Esophagus squamous epithelium (tissue), 5 donors: ENCODE results near the gene RSPH1. TPM values are rescaled to one million over a fixed set of nuclear protein-coding genes. Genes with fewer than 3 reads are reported as not detected.

ENCODE experiments used
- DNase-seq: peaks from one replicate; lab custom pipeline; 2025; lab: John Stamatoyannopoulos, UW
- H3K27ac ChIP-seq, 4 donors: fragments of 200-600 bp; sonication (generic); one replicate each; pipeline ENCODE4 v1.5.1; 2016 to 2019; ENCODE audit warnings: mild to moderate bottlenecking in 1 of 4
- H3K27me3 ChIP-seq, 4 donors: fragments of 200-600 bp; sonication (generic); 1 replicate in 3 of 4; 2 replicates in 1 of 4; pipeline versions ENCODE4 v1.5.1 to v1.6.0; 2017 to 2021; ENCODE audit warnings: antibody characterized with exemption in 1 of 4
- H3K36me3 ChIP-seq, 3 donors: fragments of 200-600 bp; sonication (generic); one replicate each; pipeline ENCODE4 v1.5.1; 2016 to 2019
- H3K4me1 ChIP-seq, 3 donors: fragments of 200-600 bp; sonication (generic); one replicate each; pipeline ENCODE4 v1.5.1; 2017 to 2019
- H3K4me3 ChIP-seq, 4 donors: fragments of 200-600 bp; sonication (generic); 1 replicate in 3 of 4; 2 replicates in 1 of 4; pipeline ENCODE4 v1.5.1; 2016 to 2019; ENCODE audit warnings: mild to moderate bottlenecking in 2 of 4, moderate library complexity in 1 of 4
- H3K9me3 ChIP-seq, 3 donors: fragments of 200-600 bp; sonication (generic); one replicate each; pipeline ENCODE4 v1.5.1; 2016 to 2019
- CTCF ChIP-seq, 6 experiments: fragments of 450-650 bp in 4 of 6; fragments of 200-600 bp in 2 of 6; sonication (generic) in 2 of 6; IDR thresholded peaks; one replicate each; pipeline ENCODE4 v1.5.1; 2016 to 2019; ENCODE audit warnings: antibody characterized with exemption in 6 of 6, mild to moderate bottlenecking in 4 of 6, moderate library complexity in 4 of 6
- POLR2A ChIP-seq, 4 donors: fragments of 450-650 bp; IDR thresholded peaks; one replicate each; pipeline ENCODE4 v1.6.1; 2017; ENCODE audit warnings: antibody characterized with exemption in 4 of 4, mild to moderate bottlenecking in 4 of 4, moderate library complexity in 3 of 4
- WGBS, 2 donors: methylation state at CpG; one replicate each; pipeline ENCODE4 v1.1.5; 2018; 5-methylcytosine and 5-hydroxymethylcytosine counted together
- intact Hi-C: fragments of 100-400 bp; cut with DNase I; formaldehyde crosslinking; loops from one replicate; pipeline ENCODE4 v1.15.0; 2022
- total RNA-seq, 4 donors: library from RNA; depleted of rRNA; stranded (reverse); fragments of >200 nt; gene quantifications; one replicate each; pipeline ENCODE4 v1.1.0, GENCODE V29; 2016
- donor health status: DM: yes; HTN: yes; CAD: no.

The RSPH1 gene
- total RNA-seq, 4 donors from 2014 or later: 0.19 TPM; not detected in 3

GRCh38 chr21:42533963-42534355, 37.9 kb upstream of the RSPH1 start:
- no peaks in the 10 kb centered on the region for H3K9me3 ChIP-seq
- H3K36me3 ChIP-seq: peaks cover 0 to 48% (median 0%) of the 10 kb centered on the region in 3 donors
- no peaks in the 10 kb centered on the region for H3K27me3 ChIP-seq
- H3K4me1 ChIP-seq: peaks cover 0 to 20% (median 2%) of the 10 kb centered on the region in 3 donors
- no peak overlapping the region for H3K4me3 ChIP-seq
- H3K27ac ChIP-seq: no peak overlapping the region
- WGBS, 2 donors: 87% methylated on average over 4 of the region's 4 CpGs; no CpG with 5 or more reads in 1 of the 2 donors
- no peak for DNase-seq
- intact Hi-C loops: loop anchor here (10.0 kb wide), 1 partner anchor 199 kb away; no protein-coding TSS in a partner anchor
- TF ChIP-seq CTCF (IDR thresholded peaks at IDR 0.05): no peak
- TF ChIP-seq POLR2A (IDR thresholded peaks at IDR 0.05): no peak

- intact Hi-C loops: loop anchor here (10.0 kb wide), 1 partner anchor 199 kb away; no protein-coding TSS in a partner anchor
- peaks cover 0 to 48% (median 0%) of the 10 kb centered on the region in 3 donors for H3K36me3 ChIP-seq
- no peak for TF ChIP-seq POLR2A (IDR thresholded peaks at IDR 0.05)
- TF ChIP-seq CTCF (IDR thresholded peaks at IDR 0.05): no peak
- no peak overlapping the region for H3K4me3 ChIP-seq
- no peaks in the 10 kb centered on the region for H3K27me3 ChIP-seq
- peak overlapping the region in 1 of 4 donors; percentile 13 for H3K27ac ChIP-seq
- H3K9me3 ChIP-seq: no peaks in the 10 kb centered on the region
- 89 to 96% methylated on average over 4 to 9 of the region's 13 CpGs for WGBS, 2 donors
- H3K4me1 ChIP-seq: peaks cover 0 to 22% (median 2%) of the 10 kb centered on the region in 3 donors
- DNase-seq: no peak
Measured at GRCh38 chr21:42533306-42533962, 37.4 kb upstream of the RSPH1 start.

GRCh38 chr21:42532466-42533181, 36.6 kb upstream of the RSPH1 start:
- intact Hi-C loops: loop anchor here (10.0 kb wide), 1 partner anchor 198 kb away; no protein-coding TSS in a partner anchor
- Histone ChIP-seq H3K36me3 (peaks cover 0 to 47% (median 0%) of the 10 kb centered on the region in 3 donors), H3K27ac (peak overlapping the region in 2 of 4 donors; percentile 11 to 13), H3K27me3 (no peaks in the 10 kb centered on the region), H3K9me3 (no peaks in the 10 kb centered on the region), H3K4me1 (peaks cover 0 to 27% (median 2%) of the 10 kb centered on the region in 3 donors), H3K4me3 (no peak overlapping the region)
- no peak for TF ChIP-seq POLR2A (IDR thresholded peaks at IDR 0.05)
- TF ChIP-seq CTCF (IDR thresholded peaks at IDR 0.05): no peak
- DNase-seq: no peak
- WGBS, 2 donors: 72 to 77% methylated on average over 7 to 14 of the region's 18 CpGs

GRCh38 chr21:42531771-42532170, 35.7 kb upstream of the RSPH1 start:
- H3K4me3 ChIP-seq: no peak overlapping the region
- no peaks in the 10 kb centered on the region for H3K9me3 ChIP-seq
- no peak for TF ChIP-seq POLR2A (IDR thresholded peaks at IDR 0.05)
- no peak for TF ChIP-seq CTCF (IDR thresholded peaks at IDR 0.05)
- intact Hi-C loops: loop anchor here (10.0 kb wide), 1 partner anchor 197 kb away; no protein-coding TSS in a partner anchor
- H3K4me1 ChIP-seq: peaks cover 0 to 34% (median 2%) of the 10 kb centered on the region in 3 donors
- H3K27me3 ChIP-seq: no peaks in the 10 kb centered on the region
- H3K27ac ChIP-seq: no peak overlapping the region
- DNase-seq: no peak
- WGBS, 2 donors: 86 to 92% methylated on average over 7 to 8 of the region's 8 CpGs
- peaks cover 0 to 47% (median 0%) of the 10 kb centered on the region in 3 donors for H3K36me3 ChIP-seq

- 76 to 85% methylated on average over 5 of the region's 5 CpGs for WGBS, 2 donors
- Histone ChIP-seq H3K27ac (no peak overlapping the region), H3K4me1 (peaks cover 0 to 42% (median 2%) of the 10 kb centered on the region in 3 donors), H3K27me3 (no peaks in the 10 kb centered on the region), H3K4me3 (no peak overlapping the region), H3K9me3 (no peaks in the 10 kb centered on the region), H3K36me3 (peaks cover 0 to 43% (median 0%) of the 10 kb centered on the region in 3 donors)
- TF ChIP-seq CTCF (IDR thresholded peaks at IDR 0.05) (no peak), POLR2A (IDR thresholded peaks at IDR 0.05) (no peak)
- DNase-seq: no peak
- intact Hi-C loops: loop anchor here (10.0 kb wide), 1 partner anchor 195 kb away; no protein-coding TSS in a partner anchor
Measured at GRCh38 chr21:42530167-42530518, 34.1 kb upstream of the RSPH1 start.
